HTERT RPE-1 (cell line): ENCODE data around the gene KHDC4.
"Not testable (repeated sequence)": the region's sequence is repeated elsewhere in the genome, so short reads cannot be mapped to it uniquely, and the experiment has no call there.

Source experiments
- in situ Hi-C: fragments of 300-500 bp; cut with MboI; formaldehyde crosslinking; loops from 4 replicates; pipeline ENCODE4 v1.14.3; 2020; ENCODE audit warnings: low sequenced_read_pairs

KHDC4 gene

DNA sequence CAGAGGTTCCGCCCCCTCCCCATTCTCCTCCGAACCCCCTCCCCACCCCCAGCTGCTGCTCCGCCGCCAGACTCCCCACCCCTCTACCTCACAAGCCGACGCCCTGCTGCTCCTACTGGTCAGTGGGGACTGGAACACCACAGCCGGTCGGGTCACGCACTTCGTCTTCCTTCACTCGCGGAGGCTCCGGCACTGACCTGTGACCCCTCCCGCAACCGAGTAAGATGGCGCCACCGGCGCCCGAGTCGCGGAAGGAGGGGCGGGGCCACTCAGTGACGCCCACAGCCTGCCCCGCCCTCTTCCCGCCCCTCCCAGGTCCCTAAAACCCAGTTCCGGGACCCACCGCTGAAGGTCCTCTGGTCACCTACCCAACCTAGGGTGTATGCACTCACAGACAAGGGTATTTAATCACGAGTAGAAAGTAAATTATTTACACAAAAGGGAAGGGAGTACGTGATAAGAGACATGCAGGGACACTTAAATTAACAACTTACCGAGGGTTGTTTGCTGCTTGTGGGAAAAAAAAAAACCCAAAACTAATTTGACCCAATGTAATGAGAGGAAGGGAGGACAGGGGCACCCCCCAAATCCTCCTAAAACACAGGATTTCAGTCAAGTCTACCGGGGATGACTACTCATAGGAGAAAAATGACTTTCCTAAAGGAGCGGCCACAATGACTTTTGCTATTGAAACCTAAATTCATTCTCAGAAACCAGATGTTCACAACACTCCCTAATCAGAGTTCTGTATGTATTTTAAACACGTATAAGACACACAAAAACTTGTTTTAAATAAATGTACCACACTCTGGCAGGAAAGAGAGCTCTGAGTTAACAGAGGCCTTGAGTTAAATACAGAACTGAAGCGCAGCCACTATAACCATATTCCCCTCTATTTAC, 22.8 kb downstream of the KHDC4 start, which contains the start of gene RIT1:
TSS of gene RIT1 (minus strand) at position 194 of the 900 bp plus-strand sequence. CDS start 588 bp downstream, outside the sequence.
- in situ Hi-C loops, result no loop called here

DNA sequence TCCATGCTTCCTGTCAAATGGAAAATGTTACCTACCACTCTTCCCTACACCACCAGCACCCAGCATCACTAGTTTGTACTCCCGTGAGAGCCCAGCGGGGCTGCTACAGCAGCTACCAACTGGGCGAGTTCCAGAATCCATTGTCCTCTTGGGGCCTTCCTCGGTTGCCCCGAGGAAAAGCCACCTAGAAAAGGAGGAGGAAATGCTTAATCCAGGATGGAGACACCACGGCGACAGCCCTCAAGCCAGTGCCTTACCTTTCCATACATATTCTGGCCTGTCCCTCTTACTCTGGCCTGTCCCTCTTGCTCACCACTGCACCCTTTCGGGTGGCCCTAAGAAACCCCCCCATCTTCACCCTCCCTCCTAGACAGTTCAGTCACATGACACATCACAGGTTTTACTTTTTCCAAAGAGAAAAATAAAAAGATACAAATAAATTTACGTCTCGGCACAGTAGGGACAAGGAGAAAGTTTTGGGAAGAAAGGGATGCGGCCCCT, 23.5 kb downstream of the KHDC4 start:
- in situ Hi-C loops, result no loop called here

DNA sequence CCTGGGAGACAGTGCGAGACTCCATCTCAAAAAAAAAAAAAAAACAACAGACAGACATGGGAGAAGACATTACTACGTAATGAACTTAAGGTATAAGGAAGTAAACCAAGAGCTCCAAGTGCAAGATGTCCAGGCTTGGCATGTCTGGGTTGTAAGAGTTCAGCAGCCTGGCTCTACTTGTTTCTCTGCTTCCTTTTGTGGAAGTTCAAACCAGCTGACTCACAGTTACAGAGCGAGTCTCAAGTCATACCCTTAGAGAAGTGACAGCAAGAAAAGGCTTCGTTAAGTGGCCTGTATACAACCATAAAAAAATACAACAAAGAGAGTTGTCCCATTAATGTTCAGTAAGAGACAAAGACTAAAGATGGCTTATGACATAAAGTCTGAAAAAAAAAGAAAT, 24.3 kb downstream of the KHDC4 start:
- in situ Hi-C loops, result no loop called here

DNA sequence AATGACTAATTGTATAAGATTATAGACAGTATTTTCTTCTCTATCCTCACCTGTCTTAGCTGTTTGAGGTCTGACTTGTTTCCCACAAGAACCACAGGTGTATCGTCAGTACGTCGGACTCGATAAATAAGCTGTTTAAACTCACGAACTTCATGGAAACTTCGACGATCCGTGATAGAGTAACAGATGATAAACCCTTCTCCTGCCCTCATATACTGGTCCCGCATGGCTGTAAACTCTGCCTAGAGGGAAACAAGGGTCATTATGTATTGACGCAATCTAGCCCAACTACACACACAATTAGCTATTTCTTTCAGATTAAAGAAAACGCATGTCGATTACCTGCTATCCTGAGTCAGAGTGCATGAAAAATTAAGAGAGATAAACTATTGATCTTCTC, 30.0 kb downstream of the KHDC4 start:
- in situ Hi-C loops, result no loop called here

DNA sequence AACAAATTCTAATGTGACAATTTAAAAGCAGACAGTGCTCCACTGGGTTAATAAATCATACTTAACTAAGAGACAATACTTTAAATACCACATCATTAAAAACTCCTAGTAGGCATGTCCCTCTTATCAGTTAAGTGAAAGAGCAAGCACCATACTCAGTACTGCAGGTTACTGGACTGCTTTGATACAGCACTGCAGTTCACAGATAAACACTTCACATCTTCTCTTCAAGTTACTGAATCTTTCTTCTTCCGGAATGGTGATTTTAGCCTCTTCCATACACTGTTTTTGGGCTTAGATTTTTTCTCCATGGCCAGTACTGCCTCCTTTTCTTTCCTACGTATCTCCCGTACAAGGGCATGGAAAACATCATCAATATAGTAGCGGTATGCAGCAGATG, 34.1 kb downstream of the KHDC4 start:
- in situ Hi-C loops, result no loop called here

DNA sequence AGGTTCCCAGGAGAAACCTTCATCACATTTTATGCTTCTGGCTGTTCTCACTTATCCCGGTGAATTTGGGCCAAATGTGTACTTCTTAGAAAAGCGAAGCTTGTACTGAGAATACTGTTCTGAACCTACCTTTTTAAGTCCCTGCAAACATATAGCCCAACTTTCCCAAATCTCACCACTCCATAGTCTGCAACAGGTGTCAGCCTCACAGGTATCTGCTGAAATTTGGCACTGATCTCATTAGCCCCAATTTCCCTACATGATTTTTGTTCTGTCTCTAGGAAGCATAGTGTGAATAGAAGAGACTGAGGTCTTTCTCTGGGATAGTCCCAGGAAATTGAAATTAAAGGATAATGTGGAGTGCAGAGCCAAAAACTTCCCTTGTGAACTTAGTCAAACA, 34.5 kb downstream of the KHDC4 start:
- in situ Hi-C loops, result no loop called here

DNA sequence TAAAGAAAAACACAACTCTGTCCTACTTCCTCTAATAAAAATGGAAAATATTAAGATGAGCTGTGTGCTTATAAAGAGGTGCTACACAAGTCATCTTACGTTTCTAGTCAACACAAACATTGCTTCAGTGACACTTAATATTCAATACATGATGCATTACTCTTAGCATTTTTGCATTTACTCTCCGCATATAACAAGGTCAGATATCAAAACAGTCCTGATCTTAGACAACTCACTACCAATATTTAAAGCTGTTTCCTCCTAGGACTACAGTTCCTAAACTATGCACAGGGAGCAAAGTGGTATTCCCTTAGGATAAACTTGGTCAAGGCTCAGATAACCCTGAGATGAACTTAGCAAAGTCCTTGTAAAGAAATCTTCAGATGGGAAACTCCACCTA, 35.3 kb downstream of the KHDC4 start:
- in situ Hi-C loops, result no loop called here

DNA sequence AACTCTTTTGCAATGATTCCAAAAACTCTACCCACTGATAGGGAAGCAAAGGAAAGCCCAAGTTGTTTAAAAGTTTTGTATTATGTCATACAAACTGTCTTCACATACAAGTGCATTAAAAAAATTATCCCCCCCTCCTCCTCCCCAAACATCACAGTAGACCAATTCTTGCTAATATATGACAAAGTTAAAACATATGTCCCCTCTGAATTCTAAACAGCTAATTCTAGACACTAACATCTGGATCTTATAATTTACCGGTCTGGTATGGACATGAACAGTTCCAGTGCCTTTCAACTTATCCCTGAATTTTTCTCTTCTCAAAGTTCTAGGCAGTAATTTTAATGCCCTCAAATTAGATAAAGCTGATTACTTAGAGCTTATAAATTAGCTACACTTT, 36.5 kb downstream of the KHDC4 start:
- in situ Hi-C loops, result no loop called here

DNA sequence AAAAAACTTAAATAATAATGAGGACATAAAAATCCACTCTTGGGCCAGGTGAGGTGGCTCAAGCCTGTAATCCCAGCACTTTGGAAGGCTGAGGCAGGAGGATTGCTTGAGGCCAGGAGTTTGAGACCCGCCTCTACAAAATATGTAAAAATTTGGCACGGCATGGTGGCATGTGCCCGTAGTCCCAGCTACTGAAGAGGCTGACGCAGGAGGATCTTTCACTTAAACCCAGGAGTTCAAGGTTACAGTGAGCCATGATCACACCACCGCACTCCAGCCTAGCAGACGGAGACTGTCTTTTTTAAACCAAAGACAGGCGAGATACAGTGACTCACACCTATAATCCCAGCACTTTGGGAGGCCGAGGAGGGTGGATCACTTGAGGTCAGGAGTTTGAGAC, 37.7 kb downstream of the KHDC4 start:
- in situ Hi-C loops, result not testable (repeated sequence)

DNA sequence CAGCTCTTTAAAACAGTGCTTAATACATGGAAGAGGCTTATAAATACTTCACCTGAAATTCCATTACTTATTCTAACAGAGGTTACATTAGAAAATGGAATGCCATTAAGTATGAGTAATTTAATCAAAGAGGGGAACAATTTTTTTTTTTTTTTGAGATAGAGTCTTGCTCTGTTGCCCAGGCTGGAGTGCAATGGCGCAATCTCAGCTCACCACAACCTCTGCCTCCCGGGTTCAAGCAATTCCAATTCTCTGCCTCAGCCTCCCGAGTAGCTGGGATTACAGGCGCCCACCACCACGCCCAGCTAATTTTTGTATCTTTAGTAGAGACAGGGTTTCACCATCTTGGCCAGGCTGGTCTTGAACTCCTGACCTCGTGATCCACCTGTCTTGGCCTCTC, 38.6 kb downstream of the KHDC4 start:
- in situ Hi-C loops, result not testable (repeated sequence)

DNA sequence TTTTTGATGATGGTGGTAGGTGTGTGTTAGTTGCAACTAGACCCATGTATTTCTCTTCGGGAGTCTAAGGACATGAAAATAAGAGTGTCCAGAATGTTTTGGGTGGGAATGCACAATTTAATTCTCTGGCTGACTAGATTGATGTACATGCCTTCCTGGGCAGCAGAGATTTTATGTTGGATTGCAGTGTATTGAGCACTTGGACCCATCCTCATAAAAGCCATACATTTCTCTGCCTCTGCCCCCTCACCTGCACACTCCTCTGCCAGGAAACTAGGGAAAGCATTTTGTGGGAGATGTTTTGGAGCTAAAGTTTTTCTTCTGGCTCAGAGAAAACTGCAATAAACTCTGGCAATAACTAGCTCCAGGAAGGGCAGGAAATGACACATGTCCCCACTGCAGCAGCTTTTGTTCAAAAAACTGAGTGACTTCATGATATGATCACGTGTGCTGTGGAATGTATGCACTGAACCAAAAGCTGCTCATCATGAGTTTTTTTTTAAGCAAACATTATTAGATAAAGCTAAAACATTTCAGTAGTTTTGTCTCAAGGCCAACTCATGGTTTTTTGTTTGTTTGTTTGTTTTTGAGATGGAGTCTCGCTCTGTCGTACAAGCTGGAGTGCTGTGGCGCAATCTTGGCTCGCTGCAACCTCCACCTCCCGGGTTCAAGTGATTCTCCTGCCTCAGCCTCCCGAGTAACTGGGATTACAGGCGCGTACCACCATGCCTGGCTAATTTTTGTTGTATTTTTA, 40.6 kb downstream of the KHDC4 start:
- in situ Hi-C loops, result no loop called here

DNA sequence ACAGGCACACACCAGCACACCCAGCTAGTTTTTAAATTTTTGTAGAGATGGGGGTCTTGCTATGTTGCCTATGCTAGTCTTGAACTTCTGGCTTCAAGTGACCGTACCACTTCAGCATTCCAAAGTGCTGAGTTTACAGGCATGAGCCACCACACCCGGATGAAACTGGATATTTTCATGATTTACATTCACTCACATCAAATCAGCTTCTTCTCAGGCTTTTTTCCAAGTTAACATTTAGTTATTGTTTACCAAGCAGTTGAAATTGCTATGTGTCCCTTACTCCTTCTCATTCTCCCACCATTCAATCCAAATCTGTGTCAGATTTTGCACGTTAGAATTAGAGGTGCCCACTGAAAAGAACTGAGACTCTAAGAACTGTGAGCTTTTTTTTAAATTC, 41.4 kb downstream of the KHDC4 start:
- in situ Hi-C loops, result no loop called here

DNA sequence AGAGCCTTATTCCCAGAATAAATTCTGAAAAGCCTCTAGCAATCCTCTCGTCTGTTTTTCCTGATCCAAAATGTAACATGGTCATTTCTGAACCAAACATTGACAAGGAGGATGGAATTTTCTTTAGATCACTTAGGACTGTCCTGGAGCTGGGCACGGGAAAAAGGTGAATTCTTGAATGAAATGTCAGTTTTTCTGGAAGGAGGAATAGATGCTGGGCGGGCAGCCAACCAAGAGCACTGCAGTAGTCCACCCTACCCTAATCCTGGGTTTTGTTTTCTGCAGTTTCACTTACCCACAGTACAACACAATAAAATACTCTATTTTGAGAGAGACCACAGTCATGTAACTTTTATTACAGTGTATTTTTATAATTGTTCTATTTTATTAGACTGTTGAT, 44.0 kb downstream of the KHDC4 start:
- in situ Hi-C loops, result no loop called here

DNA sequence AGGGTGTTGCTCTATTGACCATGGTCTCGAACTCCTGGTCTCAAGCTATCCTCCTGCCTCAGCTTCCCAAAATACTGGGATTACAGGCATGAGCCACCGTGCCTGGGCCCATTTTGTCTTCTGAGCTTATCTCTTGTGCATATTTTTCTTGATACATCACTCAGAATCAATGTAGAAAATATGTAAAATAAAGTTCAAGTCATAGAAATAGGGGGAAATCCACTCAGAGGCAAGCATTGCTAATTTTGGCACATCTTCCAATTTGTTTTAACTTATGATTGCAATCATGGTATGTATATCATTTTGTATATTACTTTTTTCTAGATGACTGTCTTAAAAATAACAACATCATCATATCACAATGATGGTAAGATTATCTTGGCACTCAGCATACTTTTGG, 44.6 kb downstream of the KHDC4 start:
- in situ Hi-C loops, result no loop called here

DNA sequence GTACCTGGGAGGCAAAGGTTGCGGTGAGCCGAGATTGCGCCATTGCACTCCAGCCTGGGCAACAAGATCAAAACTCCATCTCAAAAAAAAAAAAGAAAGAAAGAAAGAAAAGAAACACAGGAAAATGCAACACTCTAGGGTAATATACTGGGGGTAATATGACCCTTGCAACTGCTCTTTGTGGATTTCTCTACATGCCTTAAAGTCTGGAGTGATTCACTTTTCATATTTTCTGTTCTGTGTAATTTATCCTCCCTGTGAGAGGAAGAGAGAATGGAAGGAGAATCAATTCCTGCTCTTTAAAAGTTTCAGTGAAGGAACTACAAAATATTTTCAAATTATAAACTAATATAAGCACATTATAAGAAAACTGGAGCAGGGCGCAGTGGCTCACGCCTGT, 45.7 kb downstream of the KHDC4 start:
- in situ Hi-C loops, result no loop called here

DNA sequence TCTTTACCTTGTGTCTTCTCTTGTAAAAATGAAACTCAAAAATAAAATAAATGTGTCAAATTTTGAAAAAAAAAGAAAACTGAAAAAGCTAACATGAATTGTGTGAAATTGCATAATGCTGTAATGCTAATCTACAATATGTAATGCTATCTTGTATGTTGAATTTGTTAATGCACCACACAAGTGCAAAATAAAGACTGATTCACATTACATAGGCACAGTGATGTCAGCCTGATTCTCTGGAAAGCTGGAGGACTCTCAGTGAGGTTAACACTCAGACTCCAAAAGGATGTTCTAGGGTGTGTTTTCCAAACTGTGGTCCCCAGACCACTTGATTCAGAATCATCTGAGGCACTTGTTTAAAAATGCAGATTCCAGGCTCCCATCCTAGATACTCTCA, 49.2 kb downstream of the KHDC4 start:
- in situ Hi-C loops, result no loop called here

DNA sequence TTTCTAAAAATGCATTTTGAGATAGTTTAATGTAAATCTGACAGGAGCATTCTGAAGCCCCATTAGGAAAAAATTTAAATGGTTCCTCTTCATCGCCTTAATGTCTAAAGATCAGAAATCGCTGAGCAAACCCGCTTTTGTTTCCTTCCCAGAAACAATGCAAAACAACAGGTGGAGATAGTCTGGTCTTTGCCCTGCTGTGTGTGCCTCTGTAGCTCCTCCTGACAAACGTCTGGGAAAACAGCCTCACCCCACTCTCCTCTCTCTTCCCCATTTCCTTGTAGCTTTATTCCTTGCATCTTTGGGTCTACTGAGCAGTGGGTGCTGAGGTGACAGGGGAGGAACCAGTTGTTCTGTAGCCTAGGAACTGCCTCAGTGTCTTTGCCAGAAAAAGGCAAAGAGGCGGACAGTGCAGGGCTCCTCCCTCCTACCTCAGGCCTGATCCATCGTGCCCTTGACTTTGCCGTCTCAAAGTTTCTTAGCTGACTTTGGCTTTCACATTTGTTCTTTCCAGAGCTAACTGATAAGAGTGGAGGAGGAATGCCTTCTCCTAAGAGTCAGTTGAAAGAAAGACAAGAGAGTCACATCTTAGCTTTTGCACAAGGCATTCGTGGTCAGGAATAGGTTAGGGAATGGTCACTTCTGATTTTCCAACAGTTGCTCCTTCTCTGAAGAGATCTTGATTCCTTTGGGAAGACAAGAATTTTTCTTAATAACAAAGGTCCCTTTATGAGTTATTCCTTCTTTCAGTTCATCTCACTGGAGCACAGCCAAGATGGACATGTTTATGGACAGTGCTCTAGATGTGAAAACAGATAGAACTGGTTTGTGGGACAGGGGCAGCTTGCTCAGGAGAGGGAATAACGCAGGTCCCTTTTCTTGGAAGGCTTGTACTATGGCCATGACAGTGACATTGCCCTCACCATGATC, 49.9 kb downstream of the KHDC4 start:
- in situ Hi-C loops, result no loop called here

DNA sequence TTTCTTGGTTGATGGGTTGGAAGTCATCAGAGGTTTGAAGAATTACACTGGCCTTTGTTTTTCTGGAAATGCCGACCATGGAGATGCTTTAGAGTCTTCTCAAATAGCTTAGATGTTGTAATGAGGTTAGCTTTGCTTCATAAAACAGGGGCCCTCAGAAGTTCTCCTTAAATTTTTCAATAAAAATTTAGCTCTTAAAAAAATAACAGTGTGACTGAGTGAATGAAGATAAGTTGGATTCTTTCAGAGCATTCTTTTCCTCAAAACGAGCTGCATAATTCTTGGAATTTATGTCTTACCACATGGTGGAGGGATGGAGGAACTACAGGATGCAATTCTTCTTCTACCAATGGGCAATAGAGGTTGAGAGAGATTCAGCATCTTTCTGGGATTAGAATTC, 51.4 kb downstream of the KHDC4 start:
- in situ Hi-C loops, result no loop called here

DNA sequence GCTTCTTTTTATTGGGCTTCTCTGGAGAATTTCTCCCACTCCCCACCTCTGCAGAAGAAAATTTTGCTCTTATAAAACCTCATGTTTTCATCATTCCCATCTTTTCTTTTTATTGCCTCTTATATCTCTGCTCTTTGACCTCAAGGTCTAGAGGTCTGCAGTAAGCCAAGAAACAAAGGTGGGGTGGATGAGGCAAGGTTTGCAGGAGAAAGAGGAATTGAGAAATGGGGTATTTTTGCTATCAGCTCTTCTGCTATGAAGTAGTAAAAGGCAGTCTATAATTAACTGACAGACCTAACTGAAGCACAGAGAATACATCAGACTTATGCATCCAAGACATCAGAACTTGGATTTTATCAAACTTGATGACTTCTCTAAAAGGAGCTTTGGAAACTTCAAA, 52.0 kb downstream of the KHDC4 start:
- in situ Hi-C loops, result no loop called here

DNA sequence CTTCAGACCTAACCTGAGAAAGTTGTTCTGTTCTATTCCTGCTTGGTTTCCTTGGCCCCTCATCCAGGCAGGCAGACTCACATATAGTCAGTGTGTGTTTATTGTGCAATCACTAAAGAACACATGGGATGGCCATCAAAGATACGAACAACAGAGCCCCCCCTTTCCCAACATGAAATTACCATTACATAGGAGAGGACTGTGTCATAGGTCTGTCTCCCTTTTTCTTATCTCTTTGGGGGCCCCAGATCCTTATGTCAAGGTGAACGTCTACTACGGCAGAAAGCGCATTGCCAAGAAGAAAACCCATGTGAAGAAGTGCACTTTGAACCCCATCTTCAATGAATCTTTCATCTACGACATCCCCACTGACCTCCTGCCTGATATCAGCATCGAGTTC, 53.3 kb downstream of the KHDC4 start:
- in situ Hi-C loops, result no loop called here

DNA sequence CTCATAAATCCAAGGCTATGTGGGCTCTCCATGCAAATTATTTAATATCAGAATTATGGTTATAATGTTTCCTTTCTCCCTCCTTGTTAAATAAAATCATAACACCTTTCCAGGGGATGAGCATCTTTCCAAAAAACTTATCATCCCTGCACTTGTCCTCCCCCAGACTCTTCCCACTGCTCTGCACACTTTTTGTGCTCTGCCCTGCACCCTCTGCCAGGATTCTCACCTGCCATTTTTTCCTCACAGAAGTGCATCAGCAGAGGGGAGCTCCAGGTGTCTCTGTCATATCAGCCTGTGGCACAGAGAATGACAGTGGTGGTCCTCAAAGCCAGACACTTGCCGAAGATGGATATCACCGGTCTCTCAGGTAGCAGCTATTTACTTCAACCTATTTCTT, 54.0 kb downstream of the KHDC4 start:
- in situ Hi-C loops, result no loop called here
